ENCODE measurements around the gene CRTAC1. TPM values are rescaled to one million over a fixed set of nuclear protein-coding genes. Genes with fewer than 3 reads are reported as not detected.

CRTAC1 gene
- total and polyA plus RNA-seq, 10 of the 15 experiments (the other 5 are each of a cell fraction or from before 2014, with no cell fraction given): 0.10 TPM; not detected in 9

GRCh38 chr10:97816609-97817008 lies 213.8 kb downstream of the CRTAC1 start:
- no TSS peak for BruUV-seq (replicated peaks)
- CTCF ChIA-PET: interaction anchor here (0.6 kb wide), 1 partner anchor 23 kb away, joined by 4 read pairs; no protein-coding TSS in a partner anchor
- RAD21 ChIA-PET (ENCODE audit: unreplicated experiment): no interaction called here
- no peak for TF ChIP-seq EZH2 (IDR thresholded peaks at IDR 0.05; ENCODE audit: borderline replicate concordance, control insufficient read depth, low read depth, low read length)
- no peak for TF ChIP-seq CHD1 (IDR thresholded peaks at IDR 0.05; ENCODE audit: low read depth, low read length)
- no peak for TF ChIP-seq RCOR1 (conservative IDR thresholded peaks at IDR 0.05; ENCODE audit: low read depth, low read length)
- TF ChIP-seq BRCA1 (IDR thresholded peaks at IDR 0.05; ENCODE audit: low read depth, low read length): no peak
- TF ChIP-seq CEBPZ (IDR thresholded peaks at IDR 0.05; ENCODE audit: low read depth, low read length): no peak
- TF ChIP-seq IKZF2 (IDR thresholded peaks at IDR 0.05): no peak
- TF ChIP-seq ZNF687 (IDR thresholded peaks at IDR 0.05): no peak
- no peak for TF ChIP-seq WRNIP1 (IDR thresholded peaks at IDR 0.05; ENCODE audit: borderline replicate concordance, low read depth, low read length)
- no peak for TF ChIP-seq SMAD1 (IDR thresholded peaks at IDR 0.05; ENCODE audit: low read depth, partially characterized antibody)
- TF ChIP-seq HCFC1 (IDR thresholded peaks at IDR 0.05; ENCODE audit: low read length): no peak
- no peak for TF ChIP-seq ZNF24 (IDR thresholded peaks at IDR 0.05)
- no peak for TF ChIP-seq YY1 (IDR thresholded peaks at IDR 0.05; ENCODE audit: low read depth, low read length)
- TF ChIP-seq E4F1 (IDR thresholded peaks at IDR 0.05; ENCODE audit: borderline replicate concordance, partially characterized antibody): no peak
- TF ChIP-seq RUNX3 (IDR thresholded peaks at IDR 0.05; ENCODE audit: low read length): no peak
- no peak for TF ChIP-seq SRF (IDR thresholded peaks at IDR 0.05; ENCODE audit: low read depth in 2 of 2, low read length in 2 of 2)

More at GRCh38 chr10:97816609-97817008, 213.8 kb downstream of the CRTAC1 start:
- no peaks in the 10 kb centered on the region for H4K20me1 ChIP-seq (ENCODE audit: control insufficient read depth, insufficient read depth)
- no peaks in the 10 kb centered on the region for H3K9me3 ChIP-seq (replicated peaks; ENCODE audit: control insufficient read depth, insufficient read depth, low read length)
- H3K9ac ChIP-seq (ENCODE audit: control insufficient read depth, insufficient read depth, low read length): no peak overlapping the region
- FAIRE-seq: no peak
- in situ Hi-C loops (cut with MboI) (no loop called here), intact Hi-C loops (cut with micrococcal nuclease; ENCODE audit: unreplicated experiment) (no loop called here)
- no peak overlapping the region for H3K27ac ChIP-seq (ENCODE audit: control insufficient read depth, insufficient read depth)
- WGBS (ENCODE audit: insufficient coverage, insufficient replicate concordance, low lambda C conversion rate, missing lambda C conversion rate): 3% methylated on average over 4 of the region's 4 CpGs
- H3K4me2 ChIP-seq (ENCODE audit: control insufficient read depth, insufficient read depth): no peak overlapping the region
- no peak overlapping the region for H3K4me3 ChIP-seq
- ChIA-PET POLR2A (no interaction called here), SMC1A (ENCODE audit: uncharacterized antibody, unreplicated experiment) (no interaction called here)
- H2AFZ ChIP-seq (ENCODE audit: control insufficient read depth, low read depth, low read length): no peak overlapping the region
- H3K79me2 ChIP-seq (ENCODE audit: control insufficient read depth, insufficient read depth, low read length): no peaks in the 10 kb centered on the region
- ATAC-seq: no peak
- DNase-seq (ENCODE audit: low read depth, low spot score): no peak
- H3K27me3 ChIP-seq (replicated peaks in 1 of 2; ENCODE audit: control insufficient read depth in 2 of 2, insufficient read depth in 2 of 2, low read length in 1 of 2): peaks cover 3 to 5% of the 10 kb centered on the region in 2 experiments
- H3K36me3 ChIP-seq (ENCODE audit: control insufficient read depth in 2 of 2, insufficient read depth in 2 of 2, low read length in 1 of 2): no peaks in the 10 kb centered on the region
- no peaks in the 10 kb centered on the region for H3K4me1 ChIP-seq (ENCODE audit: control insufficient read depth, insufficient read depth, low read length)

Measured in GM12878 (cell line).